ENCODE measurements around the gene CENPX. TPM values are rescaled to one million over a fixed set of nuclear protein-coding genes. Genes with fewer than 3 reads are reported as not detected.

The CENPX gene
- total RNA-seq, 1 experiment from 2014 or later = 77.9 TPM

GRCh38 chr17:82007228-82007494 lies 15.5 kb downstream of the CENPX start:
- Histone ChIP-seq H3K23me2 (ENCODE audit: insufficient read length, low read depth, low read length, poor library complexity, severe bottlenecking) (no peaks in the 10 kb centered on the region), H4K5ac (ENCODE audit: insufficient read length, low read depth, low read length) (no peak overlapping the region), H2BK12ac (ENCODE audit: insufficient read length, low read depth, low read length) (no peak overlapping the region), H3K79me2 (ENCODE audit: insufficient read depth, low read length) (no peaks in the 10 kb centered on the region), H3K4ac (ENCODE audit: low read depth, low read length) (no peak overlapping the region), H3K9me3 (ENCODE audit: control insufficient read depth, low read depth, low read length) (no peaks in the 10 kb centered on the region), H3K23ac (ENCODE audit: insufficient read length, low read depth, low read length) (no peak overlapping the region), H2AK5ac (ENCODE audit: insufficient read length, low read length) (no peak overlapping the region), H3K56ac (ENCODE audit: insufficient read length, low read depth, low read length) (no peak overlapping the region), H4K8ac (replicated peaks; ENCODE audit: insufficient read length, low read depth, low read length) (no peak overlapping the region), H4K20me1 (ENCODE audit: control insufficient read depth, insufficient read depth, insufficient read length) (no peaks in the 10 kb centered on the region), H3K4me2 (ENCODE audit: insufficient read depth, insufficient read length, low read length) (no peak overlapping the region), H3K18ac (ENCODE audit: insufficient read length, low read depth, low read length) (no peak overlapping the region), H3K4me1 (ENCODE audit: insufficient read depth, low read length) (no peaks in the 10 kb centered on the region), H2AFZ (ENCODE audit: low read length) (no peak overlapping the region), H4K91ac (ENCODE audit: insufficient read length, low read depth, low read length) (no peak overlapping the region), H3K9ac (ENCODE audit: extremely low read depth, insufficient read length, low read length) (no peak overlapping the region), H3K79me1 (ENCODE audit: insufficient read depth, low read depth, low read length, poor library complexity, severe bottlenecking) (no peaks in the 10 kb centered on the region), H3K14ac (ENCODE audit: insufficient read depth, low read length) (no peak overlapping the region), H3K27ac (ENCODE audit: insufficient read length, low read depth, low read length) (no peak overlapping the region), H2BK120ac (ENCODE audit: low read depth, low read length, poor library complexity, severe bottlenecking) (no peak overlapping the region), H2BK5ac (ENCODE audit: insufficient read length, low read length) (no peak overlapping the region), H3K27me3 (ENCODE audit: insufficient read depth, low read length) (no peaks in the 10 kb centered on the region), H2BK20ac (ENCODE audit: low read depth, low read length, poor library complexity, severe bottlenecking) (no peak overlapping the region), H3T11ph (ENCODE audit: low read length) (no peak overlapping the region), H2BK15ac (ENCODE audit: low read depth, low read length) (no peak overlapping the region)
- Mint-ChIP-seq H3K36me3 (ENCODE audit: insufficient read depth in 1 of 3, low read depth in 3 of 3) (no peaks in the 10 kb centered on the region), H3K27me3 (ENCODE audit: low read depth) (no peaks in the 10 kb centered on the region; the same call in 1 of the 2 replicates), H3K4me3 (no peak overlapping the region), H3K4me1 (no peaks in the 10 kb centered on the region), H3K9me3 (no peaks in the 10 kb centered on the region), H3K27ac (no peak overlapping the region)
- DNase-seq = no peak
- WGBS (ENCODE audit: extremely low coverage, insufficient read length, low lambda C conversion rate) = no CpG with 5 or more reads among the region's 6 CpGs
- TF ChIP-seq CTCF (conservative IDR thresholded peaks at IDR 0.05) = no peak

All from H9 (cell line).